ENCODE data around the gene EMP2.

DNA sequence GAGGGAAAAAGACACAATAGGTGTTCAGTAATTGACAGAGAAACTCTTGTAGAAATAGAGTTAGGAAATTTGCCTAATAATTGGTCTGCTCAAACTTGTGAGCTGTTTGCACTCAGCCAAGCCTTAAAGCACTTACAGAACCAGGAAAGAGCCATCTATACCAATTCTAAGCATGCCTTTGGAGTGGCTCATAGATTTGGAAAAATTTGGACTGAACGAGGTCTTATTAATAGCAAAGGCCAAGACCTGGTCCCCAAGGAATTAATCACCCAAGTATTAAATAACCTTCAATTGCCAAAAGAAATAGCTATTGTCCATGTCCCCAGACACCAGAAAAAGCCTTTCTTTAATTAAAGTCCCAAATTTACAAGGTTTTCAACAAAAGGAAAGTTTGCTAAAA, 90.3 kb downstream of the EMP2 start:
- TF ChIP-seq, protein P1, sequence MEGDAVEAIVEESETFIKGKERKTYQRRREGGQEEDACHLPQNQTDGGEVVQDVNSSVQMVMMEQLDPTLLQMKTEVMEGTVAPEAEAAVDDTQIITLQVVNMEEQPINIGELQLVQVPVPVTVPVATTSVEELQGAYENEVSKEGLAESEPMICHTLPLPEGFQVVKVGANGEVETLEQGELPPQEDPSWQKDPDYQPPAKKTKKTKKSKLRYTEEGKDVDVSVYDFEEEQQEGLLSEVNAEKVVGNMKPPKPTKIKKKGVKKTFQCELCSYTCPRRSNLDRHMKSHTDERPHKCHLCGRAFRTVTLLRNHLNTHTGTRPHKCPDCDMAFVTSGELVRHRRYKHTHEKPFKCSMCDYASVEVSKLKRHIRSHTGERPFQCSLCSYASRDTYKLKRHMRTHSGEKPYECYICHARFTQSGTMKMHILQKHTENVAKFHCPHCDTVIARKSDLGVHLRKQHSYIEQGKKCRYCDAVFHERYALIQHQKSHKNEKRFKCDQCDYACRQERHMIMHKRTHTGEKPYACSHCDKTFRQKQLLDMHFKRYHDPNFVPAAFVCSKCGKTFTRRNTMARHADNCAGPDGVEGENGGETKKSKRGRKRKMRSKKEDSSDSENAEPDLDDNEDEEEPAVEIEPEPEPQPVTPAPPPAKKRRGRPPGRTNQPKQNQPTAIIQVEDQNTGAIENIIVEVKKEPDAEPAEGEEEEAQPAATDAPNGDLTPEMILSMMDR (IDR thresholded peaks at IDR 0.05), result no peak
- TF ChIP-seq EP300 (IDR thresholded peaks at IDR 0.05) (no peak), POLR2AphosphoS5 (IDR thresholded peaks at IDR 0.05) (no peak), POLR2A (IDR thresholded peaks at IDR 0.05) (no peak)
